ENCODE data around the gene USH2A. TPM values are rescaled to one million over a fixed set of nuclear protein-coding genes. Genes with fewer than 3 reads are reported as not detected.

USH2A gene
- total RNA-seq, 4 donors from 2014 or later: 0.08 to 0.18 TPM; not detected in 2

DNA sequence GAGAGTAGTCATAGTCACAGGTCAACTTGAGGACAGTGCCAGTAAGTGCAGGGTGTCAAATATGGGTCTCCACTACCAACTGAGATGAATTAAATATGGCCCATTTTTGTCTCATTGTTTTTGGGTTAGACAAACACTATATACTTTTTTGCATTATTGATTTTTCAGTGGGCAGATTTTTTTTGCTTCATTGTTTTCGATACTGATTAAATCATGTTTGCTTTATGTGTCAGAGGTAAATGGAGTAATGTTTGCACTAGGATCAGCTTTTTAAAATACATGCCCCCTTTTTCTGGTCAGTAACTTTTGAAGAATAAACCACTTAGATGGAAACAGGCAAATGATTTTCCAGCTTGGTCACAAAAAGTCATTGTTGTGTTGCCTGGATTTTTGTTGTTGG lies 199.0 kb downstream of the USH2A start:
- no peaks in the 10 kb centered on the region for H3K9me3 ChIP-seq
- H3K27me3 ChIP-seq: no peaks in the 10 kb centered on the region
- DNase-seq (ENCODE audit: low spot score in 2 of 2): no peak
- 97% methylated on average over 1 of the region's 1 CpG for WGBS
- H3K36me3 ChIP-seq: no peaks in the 10 kb centered on the region
- H3K4me3 ChIP-seq: no peak overlapping the region
- H3K27ac ChIP-seq: no peak overlapping the region
- TF ChIP-seq POLR2AphosphoS5 (IDR thresholded peaks at IDR 0.05) (no peak), EP300 (IDR thresholded peaks at IDR 0.05) (no peak), POLR2A (IDR thresholded peaks at IDR 0.05) (no peak)
- TF ChIP-seq, protein P1, sequence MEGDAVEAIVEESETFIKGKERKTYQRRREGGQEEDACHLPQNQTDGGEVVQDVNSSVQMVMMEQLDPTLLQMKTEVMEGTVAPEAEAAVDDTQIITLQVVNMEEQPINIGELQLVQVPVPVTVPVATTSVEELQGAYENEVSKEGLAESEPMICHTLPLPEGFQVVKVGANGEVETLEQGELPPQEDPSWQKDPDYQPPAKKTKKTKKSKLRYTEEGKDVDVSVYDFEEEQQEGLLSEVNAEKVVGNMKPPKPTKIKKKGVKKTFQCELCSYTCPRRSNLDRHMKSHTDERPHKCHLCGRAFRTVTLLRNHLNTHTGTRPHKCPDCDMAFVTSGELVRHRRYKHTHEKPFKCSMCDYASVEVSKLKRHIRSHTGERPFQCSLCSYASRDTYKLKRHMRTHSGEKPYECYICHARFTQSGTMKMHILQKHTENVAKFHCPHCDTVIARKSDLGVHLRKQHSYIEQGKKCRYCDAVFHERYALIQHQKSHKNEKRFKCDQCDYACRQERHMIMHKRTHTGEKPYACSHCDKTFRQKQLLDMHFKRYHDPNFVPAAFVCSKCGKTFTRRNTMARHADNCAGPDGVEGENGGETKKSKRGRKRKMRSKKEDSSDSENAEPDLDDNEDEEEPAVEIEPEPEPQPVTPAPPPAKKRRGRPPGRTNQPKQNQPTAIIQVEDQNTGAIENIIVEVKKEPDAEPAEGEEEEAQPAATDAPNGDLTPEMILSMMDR (IDR thresholded peaks at IDR 0.05): no peak
- H3K4me1 ChIP-seq: peaks cover 4% of the 10 kb centered on the region

DNA sequence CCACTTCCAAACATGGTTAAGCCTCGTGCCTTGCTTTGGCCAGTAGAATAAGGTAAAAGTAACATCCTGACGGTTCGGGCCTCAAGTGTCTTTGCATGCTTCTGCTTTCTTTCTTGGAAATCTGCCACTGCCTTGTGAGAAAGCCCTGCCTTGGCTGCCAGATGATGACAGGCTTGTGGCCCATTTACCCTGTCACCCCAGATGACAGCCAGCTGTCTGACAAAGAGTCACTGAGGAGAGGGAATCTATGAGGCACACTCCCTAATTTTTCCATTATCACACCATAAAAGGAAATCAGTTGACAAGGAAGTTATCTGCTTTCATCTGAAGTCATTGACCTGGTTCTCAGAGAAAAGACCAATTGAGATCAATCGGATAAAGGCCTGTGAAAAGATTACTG lies 199.8 kb downstream of the USH2A start:
- H3K36me3 ChIP-seq: no peaks in the 10 kb centered on the region
- no peak overlapping the region for H3K4me3 ChIP-seq
- peaks cover 4% of the 10 kb centered on the region for H3K4me1 ChIP-seq
- WGBS: 42% methylated on average over 4 of the region's 4 CpGs
- no peak for DNase-seq (ENCODE audit: low spot score in 2 of 2)
- no peak overlapping the region for H3K27ac ChIP-seq
- H3K27me3 ChIP-seq: no peaks in the 10 kb centered on the region
- no peaks in the 10 kb centered on the region for H3K9me3 ChIP-seq
- no peak for TF ChIP-seq POLR2AphosphoS5 (IDR thresholded peaks at IDR 0.05)
- TF ChIP-seq EP300 (IDR thresholded peaks at IDR 0.05): no peak
- TF ChIP-seq, protein P1 (IDR thresholded peaks at IDR 0.05): no peak
- TF ChIP-seq POLR2A (IDR thresholded peaks at IDR 0.05): no peak

DNA sequence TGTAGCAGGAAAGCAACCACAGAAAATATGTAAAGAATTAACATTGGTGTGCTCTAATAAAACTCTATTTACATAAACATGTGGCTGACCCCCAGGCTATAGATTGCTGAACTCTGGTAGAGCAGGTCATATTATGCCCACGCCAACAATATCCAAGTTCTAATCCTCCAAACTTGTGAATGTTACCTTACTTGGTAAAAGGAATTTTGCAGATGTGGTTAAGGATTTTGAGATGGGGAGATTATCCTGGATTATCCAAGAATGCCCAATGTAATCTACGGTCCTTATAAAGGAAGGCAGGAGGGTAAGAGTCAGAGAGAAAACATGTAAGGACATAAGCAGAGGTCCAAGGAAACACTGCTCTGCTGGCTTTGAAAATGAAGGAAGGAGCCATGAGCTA lies 201.0 kb downstream of the USH2A start:
- TF ChIP-seq, protein P1 (IDR thresholded peaks at IDR 0.05): no peak
- TF ChIP-seq EP300 (IDR thresholded peaks at IDR 0.05): no peak
- TF ChIP-seq POLR2A (IDR thresholded peaks at IDR 0.05): no peak
- TF ChIP-seq POLR2AphosphoS5 (IDR thresholded peaks at IDR 0.05): no peak
- H3K27ac ChIP-seq: no peak overlapping the region
- no peaks in the 10 kb centered on the region for H3K27me3 ChIP-seq
- no peaks in the 10 kb centered on the region for H3K9me3 ChIP-seq
- DNase-seq (ENCODE audit: low spot score in 2 of 2): no peak
- 74% methylated on average over 2 of the region's 2 CpGs for WGBS
- H3K36me3 ChIP-seq: no peaks in the 10 kb centered on the region
- peaks cover 4% of the 10 kb centered on the region for H3K4me1 ChIP-seq
- H3K4me3 ChIP-seq: no peak overlapping the region

DNA sequence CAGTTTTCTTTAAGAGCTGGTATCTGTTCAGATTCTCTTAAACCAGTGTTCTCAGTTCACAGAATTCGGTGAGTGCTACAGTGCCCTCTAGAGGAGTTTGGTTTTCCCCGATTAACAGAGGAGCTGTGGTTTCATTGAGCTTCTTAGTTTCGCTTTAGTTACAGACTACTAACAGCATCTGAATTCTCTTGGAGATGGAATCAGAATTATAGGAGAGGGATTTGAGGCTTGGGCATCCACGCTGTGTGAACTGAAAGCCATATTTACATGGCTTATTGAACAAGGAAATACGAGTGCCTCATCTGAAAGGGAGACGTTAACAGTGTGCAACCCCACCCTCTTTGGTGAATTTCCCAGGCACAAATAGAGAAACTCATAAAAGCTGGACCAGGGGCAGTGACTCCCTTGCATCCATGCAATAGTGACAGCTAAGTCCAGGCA lies 202.0 kb downstream of the USH2A start:
- no peak overlapping the region for H3K27ac ChIP-seq
- H3K36me3 ChIP-seq: no peaks in the 10 kb centered on the region
- 3% methylated on average over 6 of the region's 6 CpGs for WGBS

DNA sequence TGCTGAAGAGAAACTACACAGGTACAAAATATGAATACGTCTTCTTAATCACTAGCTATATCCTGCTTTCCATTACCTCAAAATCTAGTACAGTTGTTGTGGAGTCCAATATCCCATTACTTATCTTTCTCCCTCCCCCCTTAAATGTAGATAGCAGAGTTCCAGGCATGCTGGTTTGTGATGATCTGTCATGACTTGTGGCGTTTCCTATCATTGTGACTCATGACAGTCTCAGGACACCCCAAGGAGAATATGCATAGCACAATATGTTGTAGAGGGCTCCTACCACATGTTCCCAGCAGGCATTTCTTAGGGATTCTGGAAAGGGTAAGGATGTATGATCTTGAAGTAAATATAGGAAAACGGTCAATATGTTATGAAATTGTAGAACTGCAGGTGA lies 206.9 kb downstream of the USH2A start:
- Histone ChIP-seq H3K9me3 (no peaks in the 10 kb centered on the region), H3K4me1 (no peaks in the 10 kb centered on the region), H3K36me3 (no peaks in the 10 kb centered on the region), H3K4me3 (no peak overlapping the region), H3K27ac (no peak overlapping the region), H3K27me3 (no peaks in the 10 kb centered on the region)
- 90% methylated on average over 3 of the region's 3 CpGs for WGBS
- TF ChIP-seq, protein P1 (IDR thresholded peaks at IDR 0.05): no peak
- TF ChIP-seq POLR2A (IDR thresholded peaks at IDR 0.05): no peak
- no peak for TF ChIP-seq POLR2AphosphoS5 (IDR thresholded peaks at IDR 0.05)
- no peak for TF ChIP-seq EP300 (IDR thresholded peaks at IDR 0.05)
- DNase-seq (ENCODE audit: low spot score in 2 of 2): no peak

More for the DNA sequence above, 202.0 kb downstream of the USH2A start:
- Histone ChIP-seq H3K9me3 (no peaks in the 10 kb centered on the region), H3K4me1 (peaks cover 4% of the 10 kb centered on the region), H3K4me3 (peak overlapping the region; percentile 47), H3K27me3 (no peaks in the 10 kb centered on the region)
- DNase-seq (ENCODE audit: low spot score in 2 of 2): no peak
- no peak for TF ChIP-seq POLR2A (IDR thresholded peaks at IDR 0.05)
- TF ChIP-seq, protein P1 (IDR thresholded peaks at IDR 0.05): peak in 1 of 2 donors; percentile 36
